Psoas muscle (tissue), 8 donors: ENCODE results near the gene KRT72. TPM values are rescaled to one million over a fixed set of nuclear protein-coding genes. Genes with fewer than 3 reads are reported as not detected.

Experiments
- ATAC-seq, 4 donors: fragments of 200-7000 bp; cut with Tn5 transposase; one replicate each; pipeline ENCODE4 v1.9.1; 2020; ENCODE audit warnings: moderate library complexity in 3 of 4, mild to moderate bottlenecking in 2 of 4
- DNase-seq, 2 donors: peaks; one replicate each; pipeline ENCODE4 v3.0.0-alpha.2; 2020
- H3K27ac ChIP-seq: fragments of 200-600 bp; one replicate; pipeline ENCODE4 v1.8.0; 2022
- H3K27me3 ChIP-seq, 3 donors: fragments of 200-600 bp in 1 of 3; one replicate each; pipeline versions ENCODE4 v1.6.1 to v1.8.0; 2013 to 2022; ENCODE audit warnings: low read length in 2 of 3, mild to moderate bottlenecking in 2 of 3, moderate library complexity in 1 of 3; ENCODE audit not compliant: insufficient read depth in 3 of 3
- H3K36me3 ChIP-seq, 2 donors: fragments of 200-600 bp in 1 of 2; one replicate each; pipeline versions ENCODE4 v1.6.1 to v1.8.0; 2013 to 2022; ENCODE audit warnings: low read depth in 1 of 2, mild to moderate bottlenecking in 1 of 2, moderate library complexity in 1 of 2; ENCODE audit not compliant: insufficient read depth in 1 of 2
- H3K4me1 ChIP-seq: fragments of 200-600 bp; one replicate; pipeline ENCODE4 v1.8.0; 2022
- H3K4me3 ChIP-seq: fragments of 200-600 bp; one replicate; pipeline ENCODE4 v1.8.0; 2022; ENCODE audit warnings: mild to moderate bottlenecking
- H3K9me3 ChIP-seq: fragments of 200-600 bp; one replicate; pipeline ENCODE4 v1.8.0; 2022
- WGBS, 3 donors: extraction: QIAGEN DNeasy Blood & Tissue Kit; methylation state at CpG; one replicate each; pipeline versions ENCODE4 v1.1.6 to v1.1.7; 2013; 5-methylcytosine and 5-hydroxymethylcytosine counted together
- intact Hi-C, 2 donors: fragments of 100-400 bp; cut with DNase I; formaldehyde crosslinking; loops; one replicate each; pipeline versions ENCODE4 v1.11.0 to v1.14.2; 2022
- polyA plus RNA-seq, 3 donors: library from polyadenylated mRNA; stranded (reverse); fragments of 200-250 nt; gene quantifications; one replicate each; pipeline ENCODE4 v1.2.3, GENCODE V29; 2013
- total RNA-seq, 4 donors: library from RNA; stranded (reverse); fragmentation: NEBNext Ultra II Directional in 2 of 4; extraction: Animal tissue kit (Norgen Biotek cat#: 25700) in 2 of 4; gene quantifications; one replicate each; pipeline versions ENCODE4 v1.2.1 to v1.2.4, GENCODE V29; 2021 to 2023
- TF ChIP-seq, protein P1 (sequence below): fragments of 200-600 bp; IDR thresholded peaks from one replicate; pipeline ENCODE4 v1.8.0; 2022; ENCODE audit warnings: antibody characterized with exemption
- donor health status: healthy with polysubstance abuse.
- donor health status: DM: no; HTN: no; CAD: no; lungs with moderate emphysema.
- donor health status: Bipolar disorder and iron deficiency.
- donor health status: healthy.
- donor health status: DM: yes; HTN: yes; CAD: no.
- donor health status: DM: no; HTN: no; CAD: no.
- donor health status: DM: no; HTN: no; CAD: no.
- donor health status: DM: yes; HTN: yes; CAD: no.

Gene KRT72
- total and polyA plus RNA-seq, 7 donors = not detected

DNA sequence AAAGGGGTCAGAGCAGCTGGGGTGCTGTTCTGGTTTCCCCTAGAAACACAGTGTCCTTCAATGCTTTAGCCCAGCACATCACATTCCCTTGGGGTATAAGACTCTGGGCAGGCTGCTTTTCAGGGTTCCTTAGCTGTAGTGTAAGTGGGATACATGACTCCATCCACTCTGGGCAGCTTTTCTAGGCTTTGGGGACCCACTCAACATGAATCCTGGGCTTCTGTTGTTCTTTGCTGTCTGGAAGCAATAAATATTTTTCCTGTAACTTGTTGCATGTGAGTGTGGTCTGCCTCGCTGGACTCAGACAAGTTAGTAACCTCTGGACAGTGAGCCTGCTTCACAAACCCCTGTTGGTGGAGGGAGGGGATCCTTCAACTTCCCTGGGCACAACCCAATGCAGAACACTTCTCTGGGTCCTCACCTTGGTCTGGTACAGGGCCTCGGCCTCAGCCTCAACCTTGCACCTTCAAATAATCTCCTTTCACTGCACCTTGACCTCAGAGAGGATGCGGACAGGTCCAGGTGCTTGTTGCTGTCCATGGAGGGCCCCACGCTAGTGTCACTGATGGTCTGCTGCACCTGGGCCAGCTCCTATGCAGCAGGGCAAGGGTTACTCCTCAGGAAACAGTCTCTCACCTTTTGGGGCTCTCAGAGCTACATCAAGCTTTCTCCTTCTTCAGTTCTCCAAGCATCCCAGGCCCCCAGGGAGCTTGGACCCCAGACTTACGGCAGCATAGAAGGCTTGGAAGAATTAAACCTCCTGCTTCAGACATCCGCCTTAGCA is 30.6 kb upstream of the KRT72 start:
- intact Hi-C loops = no loop called here
- Histone ChIP-seq H3K27me3 (peaks cover 0 to 14% (median 0%) of the 10 kb centered on the region in 3 donors), H3K4me1 (no peaks in the 10 kb centered on the region), H3K9me3 (no peaks in the 10 kb centered on the region), H3K27ac (no peak overlapping the region), H3K4me3 (no peak overlapping the region), H3K36me3 (no peaks in the 10 kb centered on the region)
- ATAC-seq (no peak), DNase-seq (no peak)
- 73 to 90% (median 87%) methylated on average over 6 of the region's 6 CpGs for WGBS, 3 donors
- TF ChIP-seq, protein P1, sequence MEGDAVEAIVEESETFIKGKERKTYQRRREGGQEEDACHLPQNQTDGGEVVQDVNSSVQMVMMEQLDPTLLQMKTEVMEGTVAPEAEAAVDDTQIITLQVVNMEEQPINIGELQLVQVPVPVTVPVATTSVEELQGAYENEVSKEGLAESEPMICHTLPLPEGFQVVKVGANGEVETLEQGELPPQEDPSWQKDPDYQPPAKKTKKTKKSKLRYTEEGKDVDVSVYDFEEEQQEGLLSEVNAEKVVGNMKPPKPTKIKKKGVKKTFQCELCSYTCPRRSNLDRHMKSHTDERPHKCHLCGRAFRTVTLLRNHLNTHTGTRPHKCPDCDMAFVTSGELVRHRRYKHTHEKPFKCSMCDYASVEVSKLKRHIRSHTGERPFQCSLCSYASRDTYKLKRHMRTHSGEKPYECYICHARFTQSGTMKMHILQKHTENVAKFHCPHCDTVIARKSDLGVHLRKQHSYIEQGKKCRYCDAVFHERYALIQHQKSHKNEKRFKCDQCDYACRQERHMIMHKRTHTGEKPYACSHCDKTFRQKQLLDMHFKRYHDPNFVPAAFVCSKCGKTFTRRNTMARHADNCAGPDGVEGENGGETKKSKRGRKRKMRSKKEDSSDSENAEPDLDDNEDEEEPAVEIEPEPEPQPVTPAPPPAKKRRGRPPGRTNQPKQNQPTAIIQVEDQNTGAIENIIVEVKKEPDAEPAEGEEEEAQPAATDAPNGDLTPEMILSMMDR = no peak

DNA sequence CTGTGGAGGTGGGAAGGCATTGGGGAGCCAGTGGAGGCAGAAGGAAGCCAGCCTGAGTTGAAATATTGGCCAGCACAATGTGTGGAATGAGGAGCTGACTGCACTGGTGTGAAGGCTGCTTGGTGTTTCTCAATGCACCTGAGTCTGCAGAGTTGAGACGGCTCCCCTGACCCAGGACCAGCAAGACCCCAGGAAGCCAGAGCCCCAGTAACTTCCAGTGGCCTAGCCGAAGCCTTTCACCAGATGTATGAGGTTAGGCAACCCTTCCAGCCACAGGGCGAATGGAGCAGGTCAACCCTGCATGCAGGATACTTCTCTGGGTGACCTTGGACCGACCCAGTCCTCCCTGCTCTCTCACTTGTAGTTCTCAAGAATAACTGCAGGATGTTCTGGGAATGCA is 30.0 kb upstream of the KRT72 start:
- no peaks in the 10 kb centered on the region for H3K9me3 ChIP-seq
- peaks cover 0 to 14% (median 0%) of the 10 kb centered on the region in 3 donors for H3K27me3 ChIP-seq
- H3K36me3 ChIP-seq = no peaks in the 10 kb centered on the region
- intact Hi-C loops = no loop called here
- no peak for DNase-seq
- no peaks in the 10 kb centered on the region for H3K4me1 ChIP-seq
- WGBS, 3 donors = 58 to 76% (median 65%) methylated on average over 4 of the region's 4 CpGs
- TF ChIP-seq, protein P1 = no peak
- no peak overlapping the region for H3K27ac ChIP-seq
- ATAC-seq = no peak
- no peak overlapping the region for H3K4me3 ChIP-seq

DNA sequence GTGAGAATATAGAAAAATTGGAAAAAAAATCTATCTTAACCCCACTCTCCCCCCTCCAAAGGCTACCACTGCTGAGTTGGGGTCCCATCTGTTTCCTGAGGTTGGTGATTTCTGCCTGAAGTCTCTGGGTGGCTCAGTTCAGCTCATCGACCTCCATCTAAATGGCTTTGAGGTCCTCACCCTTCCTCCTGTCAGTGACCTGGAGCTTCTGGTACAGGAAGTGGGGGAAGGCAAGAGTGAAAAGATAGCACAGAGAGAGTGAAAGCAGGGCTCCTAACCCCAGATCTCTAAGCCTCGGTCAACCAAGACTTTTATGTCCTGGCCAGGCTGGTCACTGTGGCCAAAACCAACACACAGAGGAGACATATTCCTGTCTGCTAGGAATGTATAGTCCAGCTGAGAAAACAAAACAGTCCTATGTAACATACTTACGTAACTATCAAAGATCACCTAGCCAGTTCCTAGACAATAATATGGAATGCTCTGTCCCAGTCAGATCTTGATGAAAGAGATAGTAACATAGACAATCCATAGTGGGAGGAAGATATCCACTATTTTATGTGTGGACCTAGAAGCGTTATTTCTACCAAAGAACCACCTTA is 29.4 kb upstream of the KRT72 start:
- TF ChIP-seq, protein P1 = no peak
- DNase-seq (no peak), ATAC-seq (no peak)
- Histone ChIP-seq H3K4me1 (no peaks in the 10 kb centered on the region), H3K9me3 (no peaks in the 10 kb centered on the region), H3K27me3 (peaks cover 0 to 14% (median 0%) of the 10 kb centered on the region in 3 donors), H3K4me3 (no peak overlapping the region), H3K36me3 (no peaks in the 10 kb centered on the region), H3K27ac (no peak overlapping the region)
- intact Hi-C loops = no loop called here
- WGBS, 3 donors = 71 to 75% (median 74%) methylated on average over 4 of the region's 4 CpGs

DNA sequence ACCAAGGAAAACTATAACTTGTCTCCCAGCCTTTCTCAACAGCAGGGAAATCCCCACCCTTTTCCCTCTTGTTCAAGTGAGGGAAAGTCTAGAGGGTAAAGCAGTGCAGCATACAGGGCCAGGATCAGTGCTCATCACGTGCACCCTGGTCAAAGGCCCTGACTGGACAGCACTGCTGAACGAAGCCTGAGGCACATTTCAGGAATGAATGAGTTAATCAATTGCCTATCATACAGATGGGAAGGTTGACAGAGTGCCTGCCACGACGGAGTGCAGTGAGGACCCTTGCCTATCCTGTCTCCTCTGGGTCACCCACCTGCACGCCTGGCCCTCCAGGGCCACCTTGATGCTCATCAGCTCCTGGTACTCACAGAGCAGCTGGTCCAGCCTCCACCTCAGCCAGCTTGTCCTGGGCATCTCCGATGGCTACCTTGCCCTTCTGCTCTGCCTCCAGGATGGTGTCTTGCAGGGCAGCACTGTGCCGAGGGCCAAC is 28.8 kb upstream of the KRT72 start:
- intact Hi-C loops = no loop called here
- WGBS, 3 donors = 77 to 79% (median 79%) methylated on average over 7 of the region's 7 CpGs

More for the DNA sequence above, 28.8 kb upstream of the KRT72 start:
- peaks cover 0 to 14% (median 0%) of the 10 kb centered on the region in 3 donors for H3K27me3 ChIP-seq
- no peak overlapping the region for H3K4me3 ChIP-seq
- TF ChIP-seq, protein P1 = no peak
- H3K4me1 ChIP-seq = no peaks in the 10 kb centered on the region
- ATAC-seq (no peak), DNase-seq (no peak)
- H3K9me3 ChIP-seq = no peaks in the 10 kb centered on the region
- H3K27ac ChIP-seq = no peak overlapping the region
- no peaks in the 10 kb centered on the region for H3K36me3 ChIP-seq
